ENCODE measurements around the gene PPFIA1.

The PPFIA1 gene

DNA sequence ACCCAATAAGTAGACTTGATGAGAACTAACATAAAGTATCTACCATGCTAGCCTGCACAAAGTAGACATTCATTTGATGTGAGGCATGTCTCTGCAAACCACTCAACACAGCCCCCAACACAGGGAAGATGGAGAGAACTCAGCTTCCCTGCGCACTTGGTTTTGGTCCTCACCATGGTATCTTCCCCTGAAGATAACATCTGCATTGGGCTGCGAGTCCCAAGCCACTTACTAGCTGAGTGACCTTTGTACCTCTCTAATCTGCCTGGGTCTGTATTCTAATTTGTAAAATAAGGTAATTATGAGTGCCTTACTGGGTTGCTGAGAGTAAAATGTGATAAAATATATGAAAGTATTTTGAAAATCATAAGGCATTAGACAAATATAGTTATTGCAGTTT is 30.7 kb downstream of the PPFIA1 start:
- DNase-seq, result no peak

DNA sequence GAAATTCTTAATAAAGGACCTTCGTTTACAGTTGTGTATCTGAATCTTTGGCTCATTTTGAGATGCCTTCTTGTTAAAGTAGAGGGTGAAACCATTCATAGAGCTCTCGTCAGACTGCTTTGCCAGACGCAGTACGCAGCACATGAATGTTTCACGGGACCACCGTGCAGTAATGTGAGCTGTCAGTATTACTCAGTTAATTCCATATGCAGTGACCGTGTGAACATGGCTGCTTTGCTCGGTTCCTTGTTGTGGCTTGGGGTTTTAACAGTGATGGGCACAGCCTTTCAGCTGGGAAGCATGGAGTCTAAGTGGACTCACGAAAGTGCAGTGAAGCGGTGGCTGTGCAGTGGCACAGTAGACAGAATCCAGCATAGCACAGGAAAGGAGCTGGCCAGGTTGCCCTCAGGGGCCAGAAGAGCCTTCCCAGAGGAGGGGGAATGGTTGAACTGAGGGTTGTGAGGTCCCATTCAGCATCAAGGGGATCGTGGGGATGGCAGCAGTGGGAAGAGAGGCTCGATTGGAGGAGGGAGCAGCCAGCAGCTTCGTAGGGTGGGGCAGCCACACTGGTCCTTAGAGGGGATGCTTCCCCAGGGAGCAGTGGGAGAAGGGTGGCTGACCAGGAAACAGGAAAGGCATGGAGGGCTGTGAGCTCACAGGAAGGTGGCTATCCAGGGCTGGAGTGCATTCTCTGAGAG is 31.4 kb downstream of the PPFIA1 start:
- no peak for DNase-seq

DNA sequence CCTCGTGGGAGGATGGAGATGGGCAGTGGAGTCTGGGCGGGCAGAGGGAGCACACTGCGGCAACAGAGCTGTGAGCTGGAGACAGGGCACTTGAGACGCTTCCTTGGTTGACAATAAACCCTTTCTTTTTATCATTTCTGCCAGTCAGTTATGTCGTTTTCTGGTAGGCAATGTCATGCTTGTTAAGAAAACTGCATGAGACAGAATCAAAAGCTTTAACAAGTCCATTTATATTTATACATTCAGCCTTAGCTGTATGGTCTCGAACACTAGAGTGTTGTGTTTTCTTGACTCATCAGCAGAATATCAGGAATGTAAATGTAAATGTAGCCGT is 31.9 kb downstream of the PPFIA1 start:
- DNase-seq, result no peak

DNA sequence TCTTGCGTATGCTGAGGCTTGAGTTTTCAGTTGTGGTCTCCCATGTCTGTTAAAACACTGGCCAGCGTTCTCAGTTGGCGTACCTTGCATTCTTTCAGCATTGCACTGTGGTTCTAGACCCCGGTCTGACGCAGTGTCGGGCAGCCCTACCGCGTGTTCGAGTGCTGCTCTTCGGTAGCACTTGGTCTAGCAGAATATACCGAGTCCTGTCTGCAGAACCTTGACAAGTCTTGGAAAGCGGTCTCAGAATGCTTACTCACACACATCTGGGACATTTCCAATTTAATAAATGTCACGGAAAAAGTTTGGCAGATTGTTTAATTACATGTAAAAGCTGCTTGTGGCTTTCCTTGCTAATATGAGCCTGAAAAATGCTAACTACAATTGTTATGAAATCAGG is 32.6 kb downstream of the PPFIA1 start:
- no peak for DNase-seq

DNA sequence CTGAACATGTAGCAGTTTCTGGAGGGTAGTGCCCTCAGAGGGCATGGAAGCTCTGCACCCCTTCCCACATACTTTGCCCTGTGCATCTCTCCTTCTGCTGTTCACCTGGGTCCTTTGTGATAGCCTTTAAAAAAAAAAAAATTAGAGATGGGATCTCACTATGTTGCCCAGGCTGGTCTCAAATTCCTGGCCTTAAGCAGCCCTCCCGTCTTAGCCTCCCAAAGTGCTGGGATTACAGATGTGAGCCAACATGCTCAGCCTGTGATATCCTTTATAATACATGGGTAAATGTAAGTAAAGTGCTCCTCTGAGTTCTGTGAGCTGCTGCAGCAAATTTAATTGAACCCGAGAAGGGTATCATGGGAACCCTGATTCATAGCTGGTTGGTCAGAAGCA is 33.7 kb downstream of the PPFIA1 start:
- no peak for DNase-seq

DNA sequence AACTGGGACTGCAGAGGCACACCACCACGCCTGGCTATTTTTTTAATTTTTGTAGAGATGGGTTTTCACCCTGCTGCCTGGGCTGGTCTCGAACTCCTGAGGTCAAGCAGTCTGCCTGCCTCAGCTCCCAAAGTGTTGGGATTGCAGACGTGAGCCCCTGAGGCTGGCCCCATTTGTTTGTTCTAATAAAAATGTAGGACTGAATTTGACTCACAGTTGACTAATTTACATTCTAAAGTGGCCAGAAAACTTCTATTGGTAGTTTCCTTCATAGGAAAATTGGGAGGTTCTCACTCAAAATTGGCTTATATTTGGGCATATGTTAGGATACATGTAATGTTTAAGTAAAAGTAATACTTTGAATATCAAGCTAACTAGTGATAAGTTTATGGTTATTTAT is 35.0 kb downstream of the PPFIA1 start:
- no peak for DNase-seq

DNA sequence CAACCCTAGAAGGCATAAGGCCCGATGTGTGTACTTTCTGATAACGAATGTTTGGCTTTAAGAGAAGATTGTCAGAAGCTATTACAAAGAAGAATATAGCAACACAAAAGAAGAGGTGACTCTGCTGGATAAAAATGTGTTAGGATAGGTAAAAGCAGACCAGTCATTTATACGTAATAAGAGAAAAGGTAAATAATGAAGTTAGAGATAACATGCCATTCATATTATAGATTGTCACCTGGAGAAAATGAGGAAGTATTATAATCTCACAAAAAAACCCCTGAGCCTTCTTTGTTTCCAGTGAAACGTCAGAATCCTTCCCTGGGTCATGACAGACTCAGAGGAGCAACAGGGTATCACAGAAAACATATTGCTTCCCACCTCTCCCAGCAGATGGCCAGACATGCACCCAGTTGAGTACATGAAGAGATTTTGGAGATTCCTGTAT is 36.1 kb downstream of the PPFIA1 start:
- no peak for DNase-seq

DNA sequence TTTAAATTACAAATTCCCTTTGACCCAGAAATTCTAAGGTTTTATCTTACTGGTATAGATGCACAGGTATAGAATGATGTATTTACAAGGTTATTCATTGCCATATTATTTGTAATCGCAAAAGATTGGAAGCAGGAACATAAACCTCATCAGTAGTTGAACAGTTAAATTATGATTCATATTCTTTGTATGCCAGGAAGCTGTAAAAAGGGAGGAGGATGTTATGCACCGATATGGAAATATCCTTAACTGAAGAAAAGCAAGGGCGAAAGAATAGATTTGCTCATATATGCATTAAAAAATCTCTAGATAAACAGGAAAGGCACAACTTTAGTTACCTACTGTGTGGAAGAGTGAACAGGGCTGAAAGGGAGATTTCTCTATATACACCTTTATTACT is 36.7 kb downstream of the PPFIA1 start:
- no peak for DNase-seq

DNA sequence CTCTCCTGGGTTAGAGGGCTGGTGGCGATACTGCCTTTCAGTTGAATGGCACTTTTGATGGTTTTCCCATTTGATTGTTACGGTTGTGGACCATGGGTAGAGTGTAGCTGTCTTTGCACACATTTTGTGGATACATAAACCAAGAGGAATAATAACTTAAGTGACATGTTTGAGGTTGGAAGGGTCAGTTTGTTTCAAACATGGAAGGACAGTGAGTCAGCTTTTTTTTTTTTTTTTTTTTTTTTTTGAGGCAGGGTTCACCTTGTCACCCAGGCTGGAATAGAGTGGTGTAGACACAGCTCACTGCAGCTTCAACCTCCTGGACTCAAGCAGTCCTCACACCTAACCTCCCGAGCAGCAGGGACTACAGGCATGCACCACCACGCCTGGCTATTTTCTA is 41.1 kb downstream of the PPFIA1 start:
- no peak for DNase-seq

DNA sequence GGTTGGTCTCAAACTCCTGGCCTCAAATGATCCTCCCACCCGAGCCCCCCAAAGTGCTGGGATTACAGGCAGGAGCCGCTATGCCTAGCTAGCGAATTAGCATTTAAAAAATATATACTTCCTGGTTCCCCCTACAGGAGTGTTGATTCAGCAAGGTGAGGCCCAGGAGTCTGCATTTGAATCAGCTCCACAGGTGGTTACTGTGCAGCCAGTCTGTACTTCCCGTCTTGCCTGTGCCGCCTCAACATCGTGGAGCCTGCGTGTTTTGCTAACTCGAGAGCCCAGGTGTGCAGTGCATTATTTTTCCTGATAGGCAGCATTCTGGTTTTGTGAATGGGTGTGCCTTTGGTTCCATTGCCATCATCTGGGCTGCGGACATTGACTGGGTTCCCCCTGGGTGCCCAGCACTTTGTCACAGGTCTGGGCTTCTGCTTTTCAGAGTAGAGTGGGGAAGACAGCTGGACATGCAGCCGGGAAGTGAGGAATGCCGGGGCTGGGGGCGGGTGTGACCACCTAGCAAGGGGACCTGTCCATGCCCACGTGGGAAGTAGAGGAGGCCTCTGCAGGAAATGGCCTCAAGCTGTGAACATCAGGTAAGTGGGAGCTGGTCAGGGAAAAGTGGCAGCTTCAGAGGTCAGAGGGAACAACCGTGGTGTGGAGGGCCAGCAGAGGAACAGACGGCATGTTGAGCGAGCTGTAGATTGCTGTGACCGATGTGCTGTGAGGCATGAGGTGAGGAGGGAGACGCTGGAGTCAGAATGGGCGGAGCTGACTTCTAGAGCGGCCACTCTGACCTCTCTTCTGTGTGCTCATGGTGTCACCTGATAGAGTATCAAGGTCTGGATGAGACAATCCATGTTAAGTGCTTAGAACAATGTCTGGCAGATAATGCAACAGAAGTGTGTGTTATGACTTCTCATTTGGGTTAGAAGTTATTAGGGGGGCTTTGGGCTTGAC is 42.2 kb downstream of the PPFIA1 start:
- no peak for DNase-seq

DNA sequence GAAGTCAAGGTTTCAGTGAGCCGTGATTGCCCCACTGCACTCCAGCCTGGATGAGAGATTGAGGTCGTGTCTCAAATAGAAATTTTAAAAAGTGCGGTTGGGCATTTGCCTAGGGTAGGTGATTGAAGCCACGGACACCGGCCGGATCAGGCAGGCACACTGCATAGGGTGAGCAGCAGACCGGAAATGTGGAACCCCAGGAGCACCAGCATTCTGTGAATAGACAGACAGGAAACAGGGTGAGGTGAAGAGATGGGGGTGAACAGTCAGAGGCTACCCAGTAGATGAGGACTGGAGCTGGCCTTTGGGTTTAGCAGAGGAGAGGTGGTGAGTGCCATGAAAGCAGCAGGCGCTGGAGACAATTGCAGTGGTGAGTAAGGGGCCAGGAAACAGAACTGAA is 43.5 kb downstream of the PPFIA1 start:
- DNase-seq, result no peak

DNA sequence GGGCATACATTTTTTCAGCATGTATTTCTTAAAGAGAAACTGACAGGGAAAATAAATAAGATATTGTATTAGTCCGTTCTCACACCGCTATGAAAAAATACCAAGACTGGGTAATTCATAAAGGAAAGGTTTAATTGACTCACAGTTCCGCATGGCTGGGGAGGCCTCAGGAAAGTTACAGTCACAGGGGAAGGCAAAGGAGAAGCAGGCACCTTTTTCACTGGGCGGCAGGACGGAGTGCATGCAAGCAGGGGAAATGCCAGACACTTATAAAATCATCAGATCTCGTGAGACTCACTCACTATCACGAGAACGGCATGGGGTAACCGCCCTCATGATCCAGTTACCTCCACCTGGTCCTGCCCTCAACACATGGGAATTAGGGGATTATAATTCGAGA is 44.2 kb downstream of the PPFIA1 start:
- no peak for DNase-seq

DNA sequence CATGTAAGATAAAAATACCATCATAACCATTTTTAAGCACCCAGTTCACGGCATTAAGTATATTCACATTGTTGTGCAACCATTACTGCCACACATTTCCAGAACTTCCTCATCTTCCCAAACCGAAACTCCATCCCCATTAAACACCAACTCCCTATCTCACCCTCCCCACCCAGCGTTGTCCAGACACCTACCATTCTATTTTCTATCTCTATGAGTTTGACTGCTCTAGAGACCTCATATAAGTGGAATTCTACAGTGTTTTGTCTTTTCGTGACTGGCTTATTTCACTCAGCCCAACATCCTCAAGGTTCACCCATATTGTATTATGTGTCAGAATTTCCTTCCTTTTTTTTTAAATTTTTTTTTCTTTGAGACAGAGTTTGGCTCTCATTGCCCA is 45.2 kb downstream of the PPFIA1 start:
- DNase-seq, result no peak

DNA sequence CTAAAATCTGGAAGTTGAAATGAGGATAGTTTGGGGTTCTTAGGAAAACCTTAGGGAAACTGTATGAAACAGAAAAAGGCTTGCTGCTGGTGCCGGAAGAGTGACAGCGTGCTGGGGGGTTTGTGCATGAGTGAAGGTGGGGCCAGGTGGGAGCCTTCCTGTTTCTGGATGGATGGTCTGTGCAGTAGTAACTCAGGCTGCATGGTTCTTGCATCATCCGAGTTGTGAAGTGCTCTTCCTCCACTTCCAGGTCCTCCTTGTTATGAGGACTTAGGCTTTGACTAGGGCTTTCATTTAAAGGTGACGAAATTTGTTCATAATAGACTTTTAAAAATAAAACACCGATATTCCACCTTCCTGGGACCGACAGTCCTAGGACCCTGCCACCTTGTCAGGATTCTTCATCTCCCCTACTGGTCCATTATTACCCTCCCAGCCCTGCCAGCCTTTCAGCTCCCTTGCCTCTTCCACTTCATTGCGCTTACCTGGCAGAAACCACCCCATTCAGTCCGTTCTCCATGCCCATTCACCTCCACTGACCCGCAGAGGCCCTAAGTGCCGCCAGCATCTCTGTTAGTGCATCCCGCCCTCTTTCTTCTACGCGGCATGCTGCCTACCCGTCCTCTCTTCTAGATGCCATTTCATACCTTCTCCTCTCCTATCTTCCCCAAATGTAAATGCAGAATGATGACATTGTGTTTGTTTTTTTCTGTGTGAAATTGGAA is 47.3 kb downstream of the PPFIA1 start:
- no peak for DNase-seq

DNA sequence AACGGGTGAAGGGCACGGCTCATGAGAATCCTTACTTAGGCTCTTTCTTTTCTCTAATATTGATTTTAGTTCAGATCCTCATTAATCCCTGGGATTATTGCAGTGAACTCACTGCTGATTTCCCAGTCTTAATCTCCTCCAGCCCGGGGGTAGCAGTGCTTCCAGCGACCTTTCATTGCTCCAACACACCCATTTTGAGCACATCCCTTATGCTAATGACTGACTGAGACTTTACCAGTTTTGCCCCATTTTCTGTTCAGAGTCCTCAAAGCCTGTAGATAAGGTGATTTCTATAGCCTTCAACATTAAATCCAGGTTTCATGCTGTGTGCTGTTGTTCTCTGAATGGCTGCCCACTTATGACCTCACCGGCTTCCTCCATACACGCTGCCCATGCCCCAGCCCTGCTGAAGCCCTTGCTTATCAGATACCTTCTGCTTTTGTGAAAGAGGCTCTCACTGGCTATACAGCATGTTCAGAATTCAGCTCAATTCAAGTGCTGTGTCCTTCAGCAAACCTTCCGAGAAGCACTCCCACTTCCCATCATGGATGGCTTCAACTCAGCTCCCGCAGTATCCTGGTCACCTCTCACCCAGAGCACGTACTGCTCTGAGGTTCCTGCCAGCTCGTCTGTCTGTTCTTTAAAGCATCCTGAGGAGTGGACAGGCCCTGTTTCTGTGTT is 49.0 kb downstream of the PPFIA1 start:
- DNase-seq, result no peak

DNA sequence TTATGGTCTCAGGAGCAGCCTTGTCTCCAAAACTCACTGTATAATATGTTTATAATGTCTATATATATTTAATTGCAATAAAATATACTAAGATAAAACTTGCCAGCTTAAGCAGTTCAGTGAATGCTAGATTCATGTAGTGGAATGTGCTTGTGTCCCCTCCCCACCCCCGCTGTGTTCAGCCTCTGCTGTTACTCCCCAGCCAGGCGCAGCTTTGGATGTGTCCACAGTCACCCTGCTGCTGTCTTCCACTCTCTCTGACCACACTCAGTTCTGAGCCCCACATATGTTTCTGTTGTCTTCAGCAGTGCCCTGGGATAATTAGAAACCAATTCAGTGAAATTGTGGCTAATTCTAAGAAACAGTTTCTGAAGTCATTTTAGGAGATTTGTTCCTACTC is 52.2 kb downstream of the PPFIA1 start:
- DNase-seq, result no peak

DNA sequence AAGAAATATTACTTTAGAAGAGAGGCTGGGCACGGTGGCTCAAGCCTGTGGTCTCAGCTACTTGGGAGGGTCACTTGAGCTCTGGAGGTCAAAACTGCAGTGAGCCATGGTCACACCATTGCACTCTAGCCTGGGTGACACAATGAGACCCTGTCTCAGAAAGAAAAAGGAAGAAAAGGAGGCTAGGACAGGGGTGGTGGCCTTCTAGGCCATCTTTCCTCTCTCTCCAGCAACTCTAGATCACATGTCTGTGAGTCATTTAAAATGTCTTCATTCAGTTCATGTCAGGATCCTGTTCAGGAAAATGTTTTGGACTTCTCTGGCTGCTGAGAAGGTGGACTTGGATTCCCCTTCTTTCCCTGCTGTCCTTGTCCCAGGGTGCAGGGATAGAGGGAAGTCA is 53.3 kb downstream of the PPFIA1 start:
- DNase-seq, result no peak

DNA sequence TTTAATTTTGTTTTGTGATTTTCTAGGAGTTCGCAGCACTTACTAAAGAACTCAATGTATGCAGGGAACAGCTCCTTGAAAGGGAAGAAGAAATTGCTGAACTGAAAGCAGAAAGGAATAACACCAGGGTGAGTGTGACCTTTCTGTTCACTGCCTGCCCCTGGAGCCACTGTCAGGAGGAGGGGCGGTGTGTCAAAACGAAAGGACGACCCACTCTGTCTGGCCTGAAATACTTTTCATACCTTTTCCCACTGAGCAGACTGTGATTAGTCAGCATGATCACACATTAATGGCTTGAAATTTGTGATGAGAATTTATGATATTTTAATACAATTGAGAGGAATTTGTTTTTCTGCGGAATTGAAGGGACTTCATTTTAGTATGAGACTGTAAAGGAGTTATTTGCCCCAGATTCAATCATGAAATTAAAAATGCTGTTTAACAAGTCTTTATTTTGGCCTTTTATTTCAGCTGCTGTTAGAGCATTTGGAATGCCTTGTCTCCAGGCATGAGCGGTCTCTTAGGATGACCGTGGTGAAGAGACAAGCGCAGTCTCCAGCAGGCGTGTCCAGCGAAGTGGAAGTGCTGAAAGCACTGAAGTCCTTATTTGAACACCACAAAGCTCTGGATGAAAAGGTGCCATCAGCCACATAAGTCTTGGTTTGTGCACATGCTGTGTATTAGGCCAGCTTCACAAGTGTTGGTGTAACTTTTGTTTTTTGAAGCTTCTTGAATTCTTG is 54.1 kb downstream of the PPFIA1 start:
- DNase-seq, result no peak

DNA sequence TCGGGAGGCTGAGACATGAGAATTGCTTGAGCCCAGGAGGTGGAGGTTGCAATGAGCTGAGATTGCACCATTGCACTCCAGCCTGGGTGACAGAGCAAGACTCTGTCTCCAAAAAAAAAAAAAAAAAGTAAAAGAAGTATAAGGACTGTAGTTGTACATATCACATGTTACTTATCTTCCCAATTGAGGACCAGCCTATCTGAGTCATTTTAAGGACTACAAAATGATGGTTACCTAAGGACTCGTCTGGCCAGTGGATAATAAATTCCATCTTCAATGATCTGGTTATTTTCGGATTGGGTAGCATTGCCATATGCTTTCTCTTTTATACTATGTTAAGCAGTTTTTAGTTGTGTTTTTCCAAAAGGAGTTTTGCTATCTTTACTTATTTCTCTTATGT is 55.3 kb downstream of the PPFIA1 start:
- no peak for DNase-seq

DNA sequence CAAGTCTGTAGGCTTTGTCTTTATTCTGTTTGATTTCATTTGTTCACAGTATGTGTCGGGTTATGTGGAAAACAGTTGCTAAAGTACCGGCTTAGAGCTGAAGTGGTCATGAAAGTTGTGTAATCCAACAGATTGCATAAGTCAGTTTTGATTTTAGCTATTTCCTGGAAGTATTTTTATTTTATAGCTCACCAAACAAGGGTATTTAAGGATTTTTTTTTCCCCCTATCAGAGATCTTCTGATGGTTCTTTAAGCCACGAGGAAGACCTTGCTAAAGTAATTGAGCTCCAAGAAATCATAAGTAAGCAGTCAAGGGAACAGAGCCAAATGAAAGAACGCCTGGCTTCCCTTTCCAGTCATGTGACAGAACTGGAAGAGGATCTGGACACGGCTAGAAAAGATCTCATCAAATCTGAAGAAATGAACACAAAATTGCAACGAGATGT is 55.9 kb downstream of the PPFIA1 start:
- no peak for DNase-seq

DNA sequence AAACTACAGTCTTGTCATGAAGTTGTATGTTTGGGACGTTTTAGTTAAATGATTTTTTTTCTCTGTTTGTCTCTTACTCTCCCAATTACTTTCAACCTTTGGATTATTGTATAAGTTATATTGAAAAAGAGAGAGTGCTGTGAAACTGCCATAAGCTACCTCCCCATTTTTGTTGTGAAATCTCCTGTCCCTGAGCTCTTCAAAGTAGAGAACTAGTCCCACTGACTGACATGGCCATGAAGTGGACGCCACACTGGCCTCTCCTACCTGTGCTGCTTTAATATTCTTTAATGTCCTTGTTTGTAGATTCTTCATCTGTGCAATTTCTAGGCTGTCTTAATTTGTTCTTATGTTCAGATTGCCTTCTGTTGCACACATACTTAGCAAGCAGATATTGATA is 56.3 kb downstream of the PPFIA1 start:
- no peak for DNase-seq

DNA sequence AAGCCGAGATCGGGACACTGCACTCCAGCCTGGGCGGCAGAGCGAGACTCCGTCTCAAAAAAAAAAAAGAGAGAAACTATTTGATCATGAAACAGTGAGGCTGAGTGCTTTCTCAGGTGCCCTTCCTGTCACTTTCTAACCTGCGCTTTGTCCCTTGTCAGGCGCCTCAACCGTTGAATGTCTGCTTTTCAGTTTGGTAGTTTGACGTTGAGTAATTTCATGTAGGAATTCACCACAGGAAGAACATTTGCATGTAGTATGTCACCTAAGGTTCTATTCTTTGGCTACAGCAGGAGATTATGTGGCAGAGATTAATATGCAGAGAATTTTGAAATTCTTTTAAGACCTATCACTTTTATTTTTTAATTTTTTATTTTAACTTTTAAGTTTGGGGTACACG is 57.2 kb downstream of the PPFIA1 start:
- DNase-seq, result no peak

All from effector CD4-positive, alpha-beta T cell (primary cell).